C1 segment of cervical spinal cord (tissue), 14 donors: ENCODE data around the gene CPT1C.
A peak's percentile ranks its signal among the peaks of the same experiment; 100 is the strongest.
"Not testable (repeated sequence)": the region's sequence is repeated elsewhere in the genome, so short reads cannot be mapped to it uniquely, and the experiment has no call there.

Experiments
- DNase-seq, 14 donors: peaks; one replicate each; lab custom pipeline; 2025; lab: John Stamatoyannopoulos, UW

Gene CPT1C

DNA sequence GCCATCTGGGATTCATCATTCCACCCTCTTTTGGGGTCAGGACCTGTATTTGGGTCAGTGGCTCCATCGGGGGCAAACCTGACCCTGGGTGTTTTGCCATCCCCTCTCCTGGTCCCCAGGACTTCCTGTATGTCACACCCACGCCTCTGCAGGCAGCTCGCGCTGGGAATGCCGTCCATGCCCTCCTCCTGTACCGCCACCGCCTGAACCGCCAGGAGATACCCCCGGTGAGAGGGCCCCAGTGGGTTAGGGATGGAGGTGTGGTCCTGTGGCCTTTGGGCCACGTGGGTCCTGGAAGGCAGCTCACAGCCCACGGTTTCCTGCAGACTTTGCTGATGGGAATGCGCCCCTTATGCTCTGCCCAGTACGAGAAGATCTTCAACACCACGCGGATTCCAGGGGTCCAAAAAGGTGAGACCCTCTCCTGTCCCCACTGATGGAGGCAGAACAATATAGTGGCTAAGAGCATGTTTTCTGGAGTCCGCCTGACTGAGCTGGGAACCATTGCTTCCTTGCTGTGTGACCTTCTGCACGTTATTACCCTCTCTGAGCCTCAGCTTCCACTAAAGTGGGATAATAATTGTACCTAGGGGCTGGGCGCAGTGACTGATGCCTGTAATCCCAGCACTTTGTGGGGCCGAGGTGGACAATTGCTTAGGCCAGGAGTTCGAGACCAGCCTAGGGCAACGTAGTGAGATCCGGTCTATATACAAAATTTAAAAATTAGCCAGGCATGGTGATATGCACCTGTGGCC lies 14.1 kb downstream of the CPT1C start:
- DNase-seq, result no peak

DNA sequence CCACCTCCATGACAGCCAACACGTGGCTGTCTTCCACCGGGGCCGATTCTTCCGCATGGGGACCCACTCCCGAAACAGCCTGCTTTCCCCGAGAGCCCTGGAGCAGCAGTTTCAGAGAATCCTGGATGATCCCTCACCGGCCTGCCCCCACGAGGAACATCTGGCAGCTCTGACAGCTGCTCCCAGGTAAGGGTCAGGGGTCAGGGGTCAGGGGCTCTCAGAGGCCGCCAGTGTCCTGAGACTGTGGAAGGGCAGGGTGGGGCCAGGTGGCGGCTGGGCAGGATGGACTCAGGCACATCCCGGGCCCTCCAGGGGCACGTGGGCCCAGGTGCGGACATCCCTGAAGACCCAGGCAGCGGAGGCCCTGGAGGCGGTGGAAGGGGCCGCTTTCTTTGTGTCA lies 15.0 kb downstream of the CPT1C start:
- DNase-seq, result no peak

DNA sequence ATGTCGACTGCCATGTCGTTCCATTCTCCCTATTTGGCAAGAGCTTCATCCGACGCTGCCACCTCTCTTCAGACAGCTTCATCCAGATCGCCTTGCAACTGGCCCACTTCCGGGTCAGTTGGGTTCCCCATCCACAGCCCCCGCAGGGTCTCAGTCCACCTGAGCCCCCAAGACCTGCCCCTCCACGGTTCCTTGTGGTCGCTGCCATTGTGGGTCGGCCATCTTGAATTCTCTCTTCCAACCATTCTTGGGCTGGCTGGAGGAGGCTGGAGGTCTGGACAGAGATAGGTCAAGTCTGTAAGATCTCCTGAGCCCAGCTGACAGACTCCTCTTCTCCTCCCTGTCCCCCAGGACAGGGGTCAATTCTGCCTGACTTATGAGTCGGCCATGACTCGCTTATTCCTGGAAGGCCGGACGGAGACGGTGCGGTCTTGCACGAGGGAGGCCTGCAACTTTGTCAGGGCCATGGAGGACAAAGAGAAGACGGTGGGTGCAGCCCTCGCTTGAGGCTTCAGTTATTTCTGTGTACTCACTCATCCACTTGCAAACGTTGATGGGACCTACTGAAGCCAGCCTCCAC lies 19.5 kb downstream of the CPT1C start:
- no peak for DNase-seq

DNA sequence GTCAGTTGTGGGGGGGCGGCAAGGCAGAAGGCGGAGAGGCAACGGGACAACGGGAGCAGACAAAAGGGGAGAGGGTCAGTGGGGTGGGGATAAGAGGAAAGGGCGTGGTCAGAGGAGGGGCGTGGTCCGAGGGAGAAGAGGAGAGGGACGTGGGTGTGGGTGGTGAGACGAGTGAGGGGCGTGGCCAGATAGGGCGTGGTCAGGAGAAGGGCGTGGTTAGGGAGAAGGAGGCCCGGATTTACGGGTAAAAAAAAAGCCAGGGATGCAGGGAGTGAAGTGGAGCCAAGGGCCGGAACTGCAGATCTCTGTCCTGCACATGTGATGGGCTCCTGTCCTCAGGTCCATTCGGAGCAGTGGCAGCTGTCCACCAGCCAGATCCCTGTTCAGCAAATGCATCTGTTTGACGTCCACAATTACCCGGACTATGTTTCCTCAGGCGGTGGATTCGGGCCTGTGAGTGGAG lies 21.5 kb downstream of the CPT1C start:
- no peak for DNase-seq

DNA sequence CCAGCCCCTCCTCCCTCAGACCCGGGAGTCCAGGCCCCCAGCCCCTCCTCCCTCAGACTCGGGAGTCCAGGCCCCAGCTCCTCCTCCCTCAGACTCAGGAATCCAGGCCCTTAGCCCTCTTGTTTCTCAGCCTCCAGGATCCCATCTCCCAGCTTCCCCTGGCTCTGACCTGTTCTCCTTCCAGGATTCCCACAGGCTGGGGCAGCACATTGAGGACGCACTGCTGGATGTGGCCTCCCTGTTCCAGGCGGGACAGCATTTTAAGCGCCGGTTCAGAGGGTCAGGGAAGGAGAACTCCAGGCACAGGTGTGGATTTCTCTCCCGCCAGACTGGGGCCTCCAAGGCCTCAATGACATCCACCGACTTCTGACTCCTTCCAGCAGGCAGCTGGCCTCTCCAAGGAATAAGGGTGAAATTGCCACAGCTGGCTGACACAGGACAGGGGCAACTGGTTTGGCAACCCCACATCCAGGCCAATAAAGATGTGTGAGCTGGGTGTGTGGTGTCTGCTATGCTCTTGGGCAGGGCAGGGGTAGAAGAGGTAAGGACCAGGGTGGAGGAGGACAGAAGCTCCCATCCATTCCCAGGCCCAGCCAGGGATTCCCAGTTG lies 22.4 kb downstream of the CPT1C start:
- DNase-seq, result no peak

DNA sequence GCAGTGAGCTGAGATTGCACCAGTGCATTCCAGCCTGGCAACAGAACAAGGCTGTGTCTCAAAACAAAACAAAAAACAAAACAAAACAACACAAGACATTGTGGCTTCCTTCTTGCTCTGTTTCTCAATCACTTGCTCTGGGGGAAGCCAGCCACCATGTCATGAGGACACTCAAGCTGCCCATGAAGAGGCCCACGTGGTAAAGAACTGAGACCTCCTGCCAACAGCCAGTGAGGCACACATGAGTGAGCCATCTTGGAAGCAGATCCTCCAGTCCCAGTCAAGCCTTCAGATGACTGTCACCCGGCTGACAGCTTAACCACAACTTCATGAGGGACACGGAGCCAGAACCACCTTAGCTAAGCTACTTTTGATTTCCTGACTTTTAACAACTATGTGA lies 25.2 kb downstream of the CPT1C start:
- DNase-seq, result no peak

DNA sequence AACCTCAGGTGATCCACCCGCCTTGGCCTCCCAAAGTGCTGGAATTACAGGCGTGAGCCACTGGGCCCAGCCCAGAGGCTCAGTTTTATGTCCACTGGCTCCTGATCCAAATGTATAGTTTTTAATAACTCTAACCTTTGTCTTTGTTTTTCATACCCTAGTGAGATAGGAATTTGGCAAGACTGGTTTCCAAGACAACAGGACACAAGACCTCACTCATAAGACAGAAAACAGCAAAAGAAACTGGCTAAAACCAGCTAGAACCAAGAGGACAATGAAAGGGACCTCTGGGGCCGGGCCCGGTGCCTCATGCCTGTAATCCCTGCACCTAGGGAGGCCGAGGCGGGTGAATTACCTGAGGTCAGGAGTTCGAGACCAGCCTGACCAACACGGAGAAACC lies 27.6 kb downstream of the CPT1C start:
- DNase-seq, result no peak

DNA sequence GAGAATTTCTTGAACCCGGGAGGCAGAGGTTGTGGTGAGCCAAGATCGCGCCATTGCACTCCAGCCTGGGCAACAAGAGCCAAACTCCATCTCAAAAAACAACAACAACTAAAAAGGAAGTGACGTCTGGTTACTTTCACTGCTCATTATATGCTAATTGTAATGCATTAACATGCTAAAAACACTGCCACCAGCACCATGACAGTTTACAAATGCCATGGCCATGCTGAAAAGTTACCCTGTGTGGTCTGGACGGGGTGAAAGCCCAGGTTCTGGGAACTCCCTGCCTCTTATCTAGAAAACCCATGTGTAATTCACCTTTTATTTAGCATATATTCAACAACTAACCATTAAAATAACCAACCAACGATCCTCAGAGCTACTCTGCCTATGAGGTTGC lies 28.1 kb downstream of the CPT1C start:
- no peak for DNase-seq

DNA sequence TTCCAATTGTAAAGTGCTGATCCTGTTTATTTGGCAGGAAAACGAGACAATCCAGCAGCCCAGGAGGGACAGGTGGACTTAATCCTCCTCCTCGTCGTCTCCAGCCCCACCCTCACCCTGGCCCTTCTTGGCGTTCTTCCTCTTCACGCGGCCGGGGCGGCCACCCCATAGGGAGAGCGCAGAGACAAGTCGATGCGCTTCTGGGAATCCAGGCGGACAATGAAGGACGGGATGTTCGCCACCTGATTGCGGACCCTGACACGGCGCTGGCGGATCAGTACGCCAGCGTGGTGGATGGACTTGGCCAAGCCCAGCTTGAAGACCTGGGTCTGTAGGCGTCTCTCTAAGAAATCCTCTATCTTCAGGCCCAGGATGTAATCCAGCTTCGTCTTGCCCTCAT lies 28.5 kb downstream of the CPT1C start:
- DNase-seq, result not testable (repeated sequence)

DNA sequence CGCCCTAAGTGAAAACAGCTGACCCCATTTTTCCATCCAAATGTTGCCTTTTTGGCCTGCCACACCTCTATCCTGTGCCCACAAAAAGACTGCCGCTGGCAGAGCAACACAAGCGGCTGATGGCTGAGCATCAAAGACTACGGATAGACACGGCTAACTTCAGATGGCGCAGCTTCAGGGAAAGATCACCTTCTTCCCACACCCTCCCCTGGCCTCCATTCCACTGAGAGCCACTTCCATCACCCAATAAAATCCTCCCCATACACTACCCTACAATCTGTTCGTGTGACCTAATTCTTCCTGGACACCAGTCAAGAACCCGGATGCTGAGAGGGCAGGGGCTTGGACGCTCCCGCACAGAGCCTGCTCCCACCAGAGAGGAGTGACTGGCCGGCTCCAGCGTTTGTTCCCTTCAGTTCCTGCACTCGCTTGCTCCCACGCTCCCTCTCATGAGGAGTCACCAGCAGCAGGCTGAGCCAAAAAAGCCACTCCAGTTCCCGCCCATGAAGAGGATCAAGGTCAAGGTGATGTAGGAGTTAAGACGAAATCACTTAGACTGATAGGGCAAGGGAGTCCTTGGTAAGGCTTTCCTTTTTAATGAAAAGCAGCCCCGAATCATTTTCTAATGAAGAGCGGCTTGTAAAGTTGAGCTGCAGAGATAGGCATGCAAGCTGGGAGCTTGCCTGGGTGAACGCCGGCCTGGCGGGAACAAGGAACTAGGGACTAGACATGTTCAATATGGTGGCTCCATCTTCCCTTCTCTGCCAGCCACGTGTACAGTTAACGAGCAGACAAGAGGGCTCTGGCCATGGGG lies 36.5 kb downstream of the CPT1C start:
- DNase-seq, result peak in 3 of 14 donors; percentile 15 to 80 (median 21)

DNA sequence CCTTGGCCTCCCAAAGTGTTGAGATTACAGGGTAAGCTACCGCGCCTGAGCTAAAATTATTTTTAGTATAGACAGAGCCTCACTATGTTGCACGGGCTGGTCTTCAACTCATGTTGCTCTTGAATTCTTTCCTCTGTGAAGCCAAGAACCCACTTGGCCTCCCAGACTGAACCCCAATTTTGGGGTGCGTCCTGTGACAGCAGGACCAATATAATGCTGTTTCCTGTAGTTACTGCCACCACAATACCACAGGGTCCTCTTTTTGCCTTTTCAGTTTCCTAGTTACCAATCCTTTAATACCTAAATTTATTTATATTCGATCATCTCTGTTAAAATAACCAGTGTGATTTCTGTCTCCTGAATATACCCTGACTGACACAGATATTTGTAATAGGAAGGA lies 39.2 kb downstream of the CPT1C start:
- DNase-seq, result no peak

DNA sequence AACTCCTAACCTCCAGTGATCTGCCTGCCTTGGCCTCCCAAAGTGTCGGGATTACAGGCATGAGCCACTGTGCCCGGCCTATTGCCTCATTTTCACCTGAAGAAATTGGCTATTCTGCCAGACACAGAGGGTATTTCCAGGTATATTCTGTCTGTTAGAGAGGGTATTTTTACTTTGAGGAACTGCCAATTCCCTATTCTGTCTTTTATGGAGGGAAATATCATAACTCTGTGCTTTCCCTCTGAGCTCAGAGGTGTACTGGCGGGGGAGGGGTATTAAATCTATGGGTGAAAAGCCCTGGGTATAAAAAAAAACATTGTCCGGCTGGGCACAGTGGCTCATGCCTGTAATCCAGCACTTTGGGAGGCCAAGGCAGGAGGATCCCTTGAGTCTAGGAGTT lies 47.4 kb downstream of the CPT1C start:
- DNase-seq, result no peak

DNA sequence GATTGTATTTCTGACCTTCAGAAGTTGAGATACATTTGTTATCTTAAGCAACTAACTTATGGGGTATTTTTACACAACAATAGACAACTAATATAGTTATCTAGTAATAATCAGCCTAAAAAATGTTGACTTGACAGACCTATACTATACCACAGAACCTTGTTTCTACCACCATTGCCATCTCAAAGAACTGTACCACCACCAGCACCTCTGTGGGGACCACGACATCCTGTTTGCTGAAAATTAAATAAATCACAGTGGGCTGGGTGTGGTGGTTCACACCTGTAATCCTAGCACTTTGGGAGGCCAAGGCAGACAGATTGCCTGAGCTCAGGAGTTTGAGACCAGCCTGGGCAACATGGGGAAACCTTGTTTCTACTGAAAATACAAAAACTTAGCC lies 48.2 kb downstream of the CPT1C start:
- no peak for DNase-seq

DNA sequence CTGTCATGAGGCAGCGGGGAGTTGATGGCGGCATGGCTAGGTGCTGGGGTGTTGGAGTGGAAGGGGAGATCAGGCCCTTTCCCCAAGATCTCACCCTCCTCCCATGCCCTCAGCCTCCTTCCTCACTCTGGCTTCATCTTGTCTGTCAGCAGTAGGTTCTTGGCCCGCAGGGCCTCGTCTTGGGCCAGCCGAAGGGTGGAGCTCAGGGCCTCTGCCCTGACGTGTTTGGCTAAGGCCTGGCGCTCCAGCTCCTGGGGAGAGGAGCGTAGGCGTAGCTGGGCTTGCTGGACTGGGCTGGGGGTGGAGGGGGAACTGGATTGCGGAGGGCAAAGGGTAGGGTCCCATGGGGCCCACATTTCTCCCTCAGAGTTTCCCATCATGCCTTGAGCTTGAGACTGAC lies 49.0 kb downstream of the CPT1C start:
- DNase-seq, result no peak

DNA sequence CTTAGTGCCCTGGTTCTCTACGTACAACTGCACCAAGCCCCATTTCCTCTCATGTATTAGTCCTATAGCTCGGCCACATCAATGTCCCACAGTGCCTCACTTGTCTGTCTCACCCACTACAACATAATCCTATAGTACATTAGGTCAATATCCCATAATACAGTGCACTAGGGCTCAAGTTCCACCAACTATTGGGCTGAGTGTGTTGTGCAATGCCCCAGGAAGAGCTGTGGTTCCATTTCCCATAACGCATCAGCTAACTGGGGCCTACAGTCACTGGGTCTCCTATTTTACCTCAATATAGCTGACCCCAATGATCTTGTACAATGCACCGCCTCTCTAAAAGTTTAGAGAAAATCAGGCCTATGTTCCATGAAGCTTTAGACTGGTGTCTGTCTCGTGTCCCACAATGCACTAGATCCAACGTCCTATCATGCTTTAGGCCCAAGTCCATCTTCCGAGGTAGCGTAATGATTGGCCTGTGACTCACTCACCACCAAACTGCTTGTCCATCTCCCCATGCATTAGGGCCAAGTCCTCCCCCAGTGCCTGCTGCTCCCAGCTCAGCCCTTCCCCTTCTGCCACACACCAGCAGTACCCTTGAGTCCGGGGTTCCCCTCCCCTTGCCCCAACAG lies 50.4 kb downstream of the CPT1C start:
- DNase-seq, result no peak

DNA sequence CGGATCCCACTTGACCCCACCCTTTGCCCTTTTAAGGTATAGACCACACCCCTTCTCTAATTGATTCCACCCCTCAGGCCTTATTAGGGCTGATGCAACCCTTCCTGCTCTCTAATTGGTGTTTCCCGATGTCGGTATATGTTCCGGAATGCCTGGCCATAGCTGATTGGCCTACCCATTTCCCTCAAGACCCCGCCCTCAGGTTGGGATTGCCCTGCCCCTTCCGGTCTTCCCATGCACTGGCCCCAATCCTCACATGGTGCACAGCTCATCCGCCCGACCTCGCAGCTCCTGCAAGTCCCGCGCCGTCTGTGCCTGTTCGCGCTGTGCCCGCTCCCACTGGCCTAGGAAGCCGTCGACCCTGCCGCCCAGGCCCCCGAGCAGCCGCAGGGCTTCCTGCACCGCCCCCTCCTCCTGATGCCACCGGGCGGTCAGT lies 54.0 kb downstream of the CPT1C start:
- no peak for DNase-seq

DNA sequence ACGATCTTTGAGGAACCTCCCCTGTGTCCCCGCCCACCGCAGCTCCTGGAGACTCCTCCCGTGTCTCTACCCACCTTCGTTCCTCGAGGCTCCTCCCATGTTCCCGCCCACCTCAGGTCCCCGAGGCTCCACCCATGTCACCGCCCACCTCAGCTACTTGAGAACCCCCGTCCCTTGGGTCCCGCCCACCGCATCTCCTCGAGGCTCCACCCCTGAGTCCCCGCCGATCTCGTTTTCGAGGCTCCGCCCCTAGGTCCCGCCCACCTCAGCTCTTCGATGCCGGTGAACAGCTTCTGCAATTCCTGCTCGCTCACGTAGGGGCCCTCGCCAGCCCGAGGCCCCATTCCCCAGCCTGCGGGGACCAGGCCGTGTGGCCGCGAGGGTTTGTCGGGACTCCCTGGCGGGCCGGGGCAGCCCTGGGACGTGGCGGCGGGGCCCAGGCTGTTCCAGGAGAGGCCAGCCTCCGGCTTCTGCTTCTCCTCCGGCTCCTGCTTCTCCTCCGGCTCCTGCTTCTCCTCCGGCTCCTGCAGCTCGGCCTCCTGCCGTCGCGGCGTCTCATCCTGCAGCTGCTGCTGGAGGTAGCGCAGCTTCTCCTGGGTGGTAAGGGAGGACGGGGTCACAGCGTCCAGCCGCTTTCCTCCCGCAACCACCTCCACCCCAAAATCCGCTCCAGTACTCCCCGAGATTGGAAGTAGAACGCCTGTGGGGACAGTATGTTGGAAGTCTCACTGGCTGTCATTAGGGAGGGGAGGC lies 55.5 kb downstream of the CPT1C start:
- DNase-seq, result peak in 6 of 14 donors; percentile 2 to 35 (median 4)

DNA sequence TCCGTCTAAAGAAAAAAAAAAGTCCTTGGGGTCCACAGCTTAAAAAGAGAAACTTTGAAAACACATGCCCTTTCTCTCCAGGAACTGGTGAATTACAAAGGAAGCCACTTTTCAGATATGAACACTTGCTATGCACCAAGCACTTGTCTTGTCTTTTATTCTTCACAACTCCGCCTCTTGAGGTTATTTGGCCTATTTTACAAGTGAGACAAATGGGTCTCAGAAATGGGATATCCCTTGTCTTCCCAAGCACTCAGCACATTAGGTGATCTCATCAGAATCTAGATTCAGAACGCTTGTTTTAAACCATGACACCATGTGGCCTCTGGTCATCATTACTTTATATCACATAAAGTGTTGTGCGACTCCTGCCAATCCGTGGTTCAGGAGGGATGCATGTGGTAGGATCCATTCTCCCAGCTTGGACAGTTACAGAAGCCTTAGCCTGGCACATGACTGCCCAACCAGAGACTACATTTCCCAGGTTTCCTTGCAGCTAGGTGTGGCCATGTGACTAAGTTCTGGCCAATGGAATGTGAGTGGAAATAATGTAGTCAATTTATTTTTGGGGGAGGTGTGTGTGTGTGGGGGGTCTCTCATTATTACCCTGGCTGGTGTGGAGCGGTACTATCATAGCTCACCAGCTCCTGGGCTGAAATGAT lies 58.3 kb downstream of the CPT1C start:
- no peak for DNase-seq

DNA sequence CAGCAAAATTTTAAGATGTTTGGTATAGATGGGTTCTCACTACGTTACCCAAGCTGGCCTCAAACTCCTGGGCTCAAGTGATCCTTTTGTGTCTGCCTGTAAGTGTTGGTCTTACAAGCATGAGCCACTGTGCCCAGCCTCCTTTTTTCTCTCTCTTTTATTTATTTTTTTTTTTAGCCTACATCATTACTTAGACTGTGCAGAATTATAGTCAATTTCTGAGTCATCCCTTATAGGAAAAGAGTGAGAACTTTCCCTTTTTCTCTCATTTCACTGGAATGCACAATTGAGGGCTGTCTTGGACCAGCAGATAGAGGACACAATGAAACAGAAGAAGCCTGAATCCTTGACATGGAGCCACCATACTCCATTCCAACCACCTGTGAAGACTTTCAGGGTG lies 58.9 kb downstream of the CPT1C start:
- DNase-seq, result no peak

DNA sequence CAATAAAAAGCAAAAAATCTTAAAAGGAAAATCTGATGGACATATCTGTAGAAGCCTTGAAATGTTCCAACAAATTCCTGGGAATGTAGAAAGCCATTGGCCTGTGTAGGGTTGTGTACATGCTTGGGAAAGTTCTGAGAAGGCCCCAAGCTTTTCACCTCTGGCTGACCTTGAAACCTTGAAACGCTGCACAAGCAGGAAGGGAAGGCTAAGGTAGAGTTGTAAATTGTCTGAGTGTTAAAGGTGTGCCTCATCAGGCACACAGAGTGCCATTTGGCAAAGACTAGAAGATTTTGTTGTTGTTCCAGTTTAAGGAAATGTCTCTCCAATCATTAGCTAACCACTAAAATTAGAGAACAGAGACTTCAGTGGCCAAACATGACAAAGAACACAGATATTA lies 61.8 kb downstream of the CPT1C start:
- DNase-seq, result no peak
